ENCODE results near the gene PALLD. TPM values are rescaled to one million over a fixed set of nuclear protein-coding genes. Genes with fewer than 3 reads are reported as not detected.

PALLD gene
- total RNA-seq, 1 donor from 2014 or later, result 69.2 TPM

- H3K36me3 ChIP-seq (ENCODE audit: control insufficient read depth, insufficient read depth, low read length), result no peaks in the 10 kb centered on the region
These were observed 58.6 kb downstream of the PALLD start for GRCh38 chr4:168555437-168555836.

GRCh38 chr4:168557658-168558057 lies 60.8 kb downstream of the PALLD start:
- Histone ChIP-seq H3K27me3 (ENCODE audit: control insufficient read depth, insufficient read depth, low read length) (no peaks in the 10 kb centered on the region), H3K36me3 (ENCODE audit: control insufficient read depth, insufficient read depth, low read length) (no peaks in the 10 kb centered on the region), H3K4me3 (ENCODE audit: low read depth, low read length) (no peak overlapping the region)
- FAIRE-seq, result no peak
- no peak for DNase-seq (ENCODE audit: low read depth)
- TF ChIP-seq CTCF (IDR thresholded peaks at IDR 0.05; ENCODE audit: insufficient read depth, low read length, severe bottlenecking), result no peak

More at GRCh38 chr4:168555437-168555836, 58.6 kb downstream of the PALLD start:
- FAIRE-seq, result no peak
- Histone ChIP-seq H3K4me3 (ENCODE audit: low read depth, low read length) (no peak overlapping the region), H3K27me3 (ENCODE audit: control insufficient read depth, insufficient read depth, low read length) (no peaks in the 10 kb centered on the region)
- no peak for DNase-seq (ENCODE audit: low read depth)
- TF ChIP-seq CTCF (IDR thresholded peaks at IDR 0.05; ENCODE audit: insufficient read depth, low read length, severe bottlenecking), result no peak

DNA sequence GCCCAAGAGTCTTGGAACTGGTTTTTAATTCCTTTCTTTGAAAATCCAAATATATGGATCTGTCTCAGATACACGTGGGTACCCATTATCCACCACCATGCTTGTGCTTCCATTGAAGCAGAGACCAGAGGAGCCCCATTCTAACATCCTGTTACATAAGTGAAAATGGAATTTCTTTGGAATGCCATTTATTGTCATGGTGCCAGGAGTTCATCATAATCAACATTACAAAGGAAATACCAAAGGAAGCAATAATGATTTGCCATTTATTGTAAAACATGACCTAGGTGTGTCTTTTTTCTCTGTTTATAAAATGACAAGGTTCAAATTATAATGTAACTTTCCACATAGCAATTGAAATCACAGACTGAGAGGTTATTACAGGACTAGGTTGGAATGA lies 61.7 kb downstream of the PALLD start:
- DNase-seq (ENCODE audit: low read depth) (peak; percentile 66), FAIRE-seq (no peak)
- no peaks in the 10 kb centered on the region for H3K27me3 ChIP-seq (ENCODE audit: control insufficient read depth, insufficient read depth, low read length)
- no peak overlapping the region for H3K4me3 ChIP-seq (ENCODE audit: low read depth, low read length)
- TF ChIP-seq CTCF (IDR thresholded peaks at IDR 0.05; ENCODE audit: insufficient read depth, low read length, severe bottlenecking), result no peak
- no peaks in the 10 kb centered on the region for H3K36me3 ChIP-seq (ENCODE audit: control insufficient read depth, insufficient read depth, low read length)

DNA sequence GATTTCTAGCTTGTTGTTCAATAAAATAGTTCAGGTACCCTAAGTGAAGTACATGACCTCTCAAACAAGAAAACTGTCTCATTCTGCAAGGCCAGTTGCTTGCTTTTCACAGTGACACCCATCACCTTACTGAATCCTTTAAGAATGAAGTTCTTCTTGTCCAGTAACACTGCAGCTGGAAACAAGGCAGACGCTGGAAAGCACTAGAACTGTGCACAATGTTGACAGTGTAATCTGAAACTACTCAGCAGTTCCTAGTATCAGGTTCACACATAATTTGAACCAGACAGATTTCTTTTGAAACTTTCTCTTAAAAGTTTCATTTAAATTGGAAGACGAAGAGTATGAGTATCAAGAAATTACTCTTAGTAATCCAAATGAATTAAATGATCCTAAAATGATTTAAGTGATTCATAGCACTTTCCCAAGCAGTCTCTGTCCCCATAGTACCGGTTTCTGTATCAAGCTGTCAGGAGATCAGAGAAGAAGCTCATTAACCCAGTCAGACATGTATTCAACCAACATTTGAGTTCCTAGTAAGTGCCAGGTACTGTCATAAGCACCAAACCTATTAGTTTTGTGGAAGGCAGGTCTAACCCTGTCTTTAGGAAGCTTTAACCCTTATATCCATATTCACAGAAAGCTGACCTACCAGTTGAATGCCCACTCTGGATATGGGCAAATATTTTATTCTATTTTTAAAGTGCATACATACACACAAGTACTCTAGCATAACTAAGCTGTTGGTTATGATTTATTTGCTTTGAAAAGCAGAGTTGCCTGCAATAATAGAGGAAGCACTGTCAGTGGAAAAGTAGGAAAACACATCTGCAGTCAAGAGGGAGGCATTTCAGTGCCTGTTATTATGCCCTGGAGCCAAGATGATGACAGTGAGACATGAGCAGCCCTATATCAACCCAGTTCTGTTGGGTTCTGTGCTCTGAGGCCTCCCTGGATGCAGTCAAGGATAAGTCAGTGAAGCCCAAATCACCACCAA lies 63.6 kb downstream of the PALLD start:
- no peak for FAIRE-seq
- H3K4me3 ChIP-seq (ENCODE audit: low read depth, low read length), result no peak overlapping the region
- peak; percentile 80 for DNase-seq (ENCODE audit: low read depth)

GRCh38 chr4:168562041-168562571 lies 65.3 kb downstream of the PALLD start:
- Histone ChIP-seq H3K36me3 (ENCODE audit: control insufficient read depth, insufficient read depth, low read length) (no peaks in the 10 kb centered on the region), H3K4me3 (ENCODE audit: low read depth, low read length) (no peak overlapping the region), H3K27me3 (ENCODE audit: control insufficient read depth, insufficient read depth, low read length) (no peaks in the 10 kb centered on the region)
- FAIRE-seq, result no peak
- peak; percentile 80 for DNase-seq (ENCODE audit: low read depth)
- TF ChIP-seq CTCF (IDR thresholded peaks at IDR 0.05; ENCODE audit: insufficient read depth, low read length, severe bottlenecking), result no peak

More for the DNA sequence above, 63.6 kb downstream of the PALLD start:
- TF ChIP-seq CTCF (IDR thresholded peaks at IDR 0.05; ENCODE audit: insufficient read depth, low read length, severe bottlenecking), result no peak
- H3K36me3 ChIP-seq (ENCODE audit: control insufficient read depth, insufficient read depth, low read length), result no peaks in the 10 kb centered on the region
- no peaks in the 10 kb centered on the region for H3K27me3 ChIP-seq (ENCODE audit: control insufficient read depth, insufficient read depth, low read length)
